Measurements from ENCODE around the gene EMP3. TPM values are rescaled to one million over a fixed set of nuclear protein-coding genes. Genes with fewer than 3 reads are reported as not detected.
"Not testable (repeated sequence)": the region's sequence is repeated elsewhere in the genome, so short reads cannot be mapped to it uniquely, and the experiment has no call there.

The EMP3 gene
- total RNA-seq, 1 donor from 2014 or later: 32.1 TPM

DNA sequence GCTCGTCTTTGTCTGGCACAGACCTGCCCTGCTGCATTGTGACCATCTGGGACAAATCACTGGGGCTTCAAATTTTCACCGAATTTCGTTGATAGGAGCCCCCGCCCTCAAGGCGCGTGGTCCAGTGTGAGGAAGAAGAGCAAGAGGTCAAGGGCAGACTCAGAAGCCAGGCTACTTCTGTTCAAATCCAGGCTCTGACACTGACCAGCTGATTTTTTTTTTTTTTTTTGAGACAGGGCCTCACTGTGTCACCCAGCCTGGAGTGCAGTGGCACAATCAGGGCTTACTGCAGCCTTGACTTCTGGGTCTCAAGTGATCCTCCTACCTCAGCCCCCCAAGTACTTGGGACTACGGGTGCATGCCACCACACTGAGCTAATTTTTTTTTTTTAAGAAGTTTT is 46.0 kb downstream of the EMP3 start:
- no peaks in the 10 kb centered on the region for H3K27me3 ChIP-seq (ENCODE audit: low read depth)
- no peaks in the 10 kb centered on the region for H3K36me3 ChIP-seq
- DNase-seq: no peak
- H3K27ac ChIP-seq (replicated peaks): no peak overlapping the region
- intact Hi-C loops (cut with micrococcal nuclease): no loop called here
- no peaks in the 10 kb centered on the region for H3K4me1 ChIP-seq
- TF ChIP-seq, protein P1, sequence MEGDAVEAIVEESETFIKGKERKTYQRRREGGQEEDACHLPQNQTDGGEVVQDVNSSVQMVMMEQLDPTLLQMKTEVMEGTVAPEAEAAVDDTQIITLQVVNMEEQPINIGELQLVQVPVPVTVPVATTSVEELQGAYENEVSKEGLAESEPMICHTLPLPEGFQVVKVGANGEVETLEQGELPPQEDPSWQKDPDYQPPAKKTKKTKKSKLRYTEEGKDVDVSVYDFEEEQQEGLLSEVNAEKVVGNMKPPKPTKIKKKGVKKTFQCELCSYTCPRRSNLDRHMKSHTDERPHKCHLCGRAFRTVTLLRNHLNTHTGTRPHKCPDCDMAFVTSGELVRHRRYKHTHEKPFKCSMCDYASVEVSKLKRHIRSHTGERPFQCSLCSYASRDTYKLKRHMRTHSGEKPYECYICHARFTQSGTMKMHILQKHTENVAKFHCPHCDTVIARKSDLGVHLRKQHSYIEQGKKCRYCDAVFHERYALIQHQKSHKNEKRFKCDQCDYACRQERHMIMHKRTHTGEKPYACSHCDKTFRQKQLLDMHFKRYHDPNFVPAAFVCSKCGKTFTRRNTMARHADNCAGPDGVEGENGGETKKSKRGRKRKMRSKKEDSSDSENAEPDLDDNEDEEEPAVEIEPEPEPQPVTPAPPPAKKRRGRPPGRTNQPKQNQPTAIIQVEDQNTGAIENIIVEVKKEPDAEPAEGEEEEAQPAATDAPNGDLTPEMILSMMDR (IDR thresholded peaks at IDR 0.05; ENCODE audit: borderline replicate concordance): no peak
- no peaks in the 10 kb centered on the region for H3K9me3 ChIP-seq (replicated peaks)
- no peak overlapping the region for H3K4me3 ChIP-seq

GRCh38 chr19:48371771-48372170 is 46.4 kb downstream of the EMP3 start:
- H3K4me3 ChIP-seq, DNase-seq: not testable (repeated sequence)

DNA sequence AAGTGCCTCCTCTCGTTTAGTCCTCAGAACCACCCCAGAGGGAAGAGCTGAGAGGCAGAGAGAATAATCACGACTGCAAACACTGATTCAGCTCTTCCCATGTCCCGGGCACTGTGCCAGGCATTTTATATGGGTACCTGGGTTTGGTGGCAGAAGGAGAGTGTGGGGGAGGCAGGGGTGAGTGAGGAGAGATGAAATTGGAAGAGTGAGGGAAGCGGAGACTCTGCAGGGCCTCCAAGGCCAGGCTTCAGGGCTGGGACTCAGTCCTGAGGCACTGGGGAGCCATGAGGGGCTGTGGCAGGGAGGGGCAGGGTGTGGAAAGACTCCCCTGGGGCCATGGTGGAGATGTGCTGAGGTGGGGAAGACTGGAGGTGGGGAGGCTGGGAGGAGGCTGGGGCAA is 47.6 kb downstream of the EMP3 start:
- no peak for DNase-seq
- no peaks in the 10 kb centered on the region for H3K27me3 ChIP-seq (ENCODE audit: low read depth)
- TF ChIP-seq, protein P1 (IDR thresholded peaks at IDR 0.05; ENCODE audit: borderline replicate concordance): no peak
- intact Hi-C loops (cut with micrococcal nuclease): no loop called here
- no peaks in the 10 kb centered on the region for H3K9me3 ChIP-seq (replicated peaks)
- no peak overlapping the region for H3K4me3 ChIP-seq
- no peaks in the 10 kb centered on the region for H3K4me1 ChIP-seq
- no peak overlapping the region for H3K27ac ChIP-seq (replicated peaks)
- no peaks in the 10 kb centered on the region for H3K36me3 ChIP-seq

More at GRCh38 chr19:48371771-48372170, 46.4 kb downstream of the EMP3 start:
- H3K36me3 ChIP-seq; intact Hi-C loops (cut with micrococcal nuclease); H3K27ac ChIP-seq (replicated peaks); H3K9me3 ChIP-seq (replicated peaks); H3K4me1 ChIP-seq; H3K27me3 ChIP-seq (ENCODE audit: low read depth): not testable (repeated sequence)

DNA sequence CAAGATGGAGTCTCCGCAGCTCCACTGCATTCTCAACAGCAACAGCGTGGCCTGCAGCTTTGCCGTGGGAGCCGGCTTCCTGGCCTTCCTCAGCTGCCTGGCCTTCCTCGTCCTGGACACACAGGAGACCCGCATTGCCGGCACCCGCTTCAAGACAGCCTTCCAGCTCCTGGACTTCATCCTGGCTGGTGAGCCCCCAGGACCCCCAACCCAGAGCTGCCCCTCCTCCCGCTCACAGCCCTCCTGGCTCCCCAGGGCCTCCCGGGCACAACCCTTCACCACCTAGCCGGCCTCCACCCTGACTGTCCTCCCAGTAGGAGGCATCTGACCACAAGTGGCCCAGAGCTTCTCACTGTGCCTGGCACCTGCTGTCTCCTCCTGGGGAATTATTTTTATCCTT is 48.2 kb downstream of the EMP3 start:
- Histone ChIP-seq H3K9me3 (replicated peaks) (no peaks in the 10 kb centered on the region), H3K4me3 (no peak overlapping the region), H3K4me1 (no peaks in the 10 kb centered on the region), H3K36me3 (no peaks in the 10 kb centered on the region), H3K27me3 (ENCODE audit: low read depth) (no peaks in the 10 kb centered on the region), H3K27ac (replicated peaks) (no peak overlapping the region)
- intact Hi-C loops (cut with micrococcal nuclease): no loop called here
- TF ChIP-seq, protein P1 (IDR thresholded peaks at IDR 0.05; ENCODE audit: borderline replicate concordance): no peak
- no peak for DNase-seq

GRCh38 chr19:48378194-48378570 is 52.8 kb downstream of the EMP3 start:
- TF ChIP-seq, protein P1 (IDR thresholded peaks at IDR 0.05; ENCODE audit: borderline replicate concordance): no peak
- Histone ChIP-seq H3K4me3 (no peak overlapping the region), H3K36me3 (peaks cover 20% of the 10 kb centered on the region), H3K27ac (replicated peaks) (no peak overlapping the region), H3K27me3 (ENCODE audit: low read depth) (no peaks in the 10 kb centered on the region), H3K4me1 (no peaks in the 10 kb centered on the region), H3K9me3 (replicated peaks) (no peaks in the 10 kb centered on the region)
- DNase-seq: no peak
- intact Hi-C loops (cut with micrococcal nuclease): no loop called here

DNA sequence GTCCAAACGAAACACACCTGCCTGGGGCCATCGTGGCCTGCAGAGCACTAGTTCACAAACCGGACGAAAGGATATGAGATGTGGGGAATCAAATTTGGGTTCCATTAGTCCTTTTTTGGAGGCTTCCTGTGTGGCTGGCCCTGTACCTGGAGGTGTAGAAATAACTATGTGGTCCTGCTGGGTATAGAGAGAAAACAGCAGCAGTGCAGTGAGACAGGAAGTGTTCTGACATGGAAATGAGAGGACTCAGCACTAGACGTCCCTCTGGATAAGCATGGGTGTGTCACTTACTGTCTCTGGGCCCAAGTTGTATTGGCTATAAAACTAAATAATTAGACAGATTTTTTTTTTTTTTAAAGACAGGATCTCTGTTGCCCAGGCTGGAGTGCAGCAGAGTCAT is 53.7 kb downstream of the EMP3 start:
- no peak for DNase-seq

More for the DNA sequence above, 53.7 kb downstream of the EMP3 start:
- no peaks in the 10 kb centered on the region for H3K27me3 ChIP-seq (ENCODE audit: low read depth)
- H3K4me1 ChIP-seq: no peaks in the 10 kb centered on the region
- no peaks in the 10 kb centered on the region for H3K9me3 ChIP-seq (replicated peaks)
- H3K36me3 ChIP-seq: peaks cover 29% of the 10 kb centered on the region
- H3K27ac ChIP-seq (replicated peaks): no peak overlapping the region
- intact Hi-C loops (cut with micrococcal nuclease): no loop called here
- H3K4me3 ChIP-seq: no peak overlapping the region
- TF ChIP-seq, protein P1 (IDR thresholded peaks at IDR 0.05; ENCODE audit: borderline replicate concordance): no peak

Other genes starting within 250 kb of the EMP3 start
- gene PLA2G4C, start 214.7 kb upstream of the EMP3 start, total RNA-seq: 35.3 TPM
- 3.4 TPM for gene LIG1, start 155.2 kb upstream of the EMP3 start, total RNA-seq
- 7.6 TPM for gene ZSWIM9, start 154.9 kb upstream of the EMP3 start, total RNA-seq
- gene CARD8, start 69.6 kb upstream of the EMP3 start, total RNA-seq: 33.3 TPM
- gene ZNF114, start 55.5 kb upstream of the EMP3 start, total RNA-seq: 0.55 TPM
- 108 TPM for gene TMEM143, start 38.4 kb downstream of the EMP3 start, total RNA-seq
- gene SYNGR4, start 38.8 kb downstream of the EMP3 start, total RNA-seq: not detected
- 68.4 TPM for gene KDELR1, start 66.0 kb downstream of the EMP3 start, total RNA-seq
- 0.30 TPM for gene GRIN2D, start 68.1 kb downstream of the EMP3 start, total RNA-seq
- gene GRWD1, start 120.4 kb downstream of the EMP3 start, total RNA-seq: 17.0 TPM
- gene KCNJ14, start 130.0 kb downstream of the EMP3 start, total RNA-seq: 0.27 TPM
- 32.1 TPM for gene CYTH2, start 143.8 kb downstream of the EMP3 start, total RNA-seq
- gene LMTK3, start 186.3 kb downstream of the EMP3 start, total RNA-seq: 1.1 TPM
- 0.33 TPM for gene SULT2B1, start 226.6 kb downstream of the EMP3 start, total RNA-seq

Measured in left ventricle myocardium inferior (tissue), 1 donor.